ENCODE results near the gene MS4A8. TPM values are rescaled to one million over a fixed set of nuclear protein-coding genes. Genes with fewer than 3 reads are reported as not detected.

MS4A8 gene
- total and polyA plus RNA-seq, 2 of the 13 experiments (the other 11 are each of a cell fraction or from before 2014, with no cell fraction given): not detected

GRCh38 chr11:60748821-60749220, 49.4 kb downstream of the MS4A8 start:
- H4K20me1 ChIP-seq (ENCODE audit: insufficient read depth, low read length): no peaks in the 10 kb centered on the region
- no peaks in the 10 kb centered on the region for H3K79me2 ChIP-seq (ENCODE audit: insufficient read depth, low read length)
- H3K36me3 ChIP-seq (replicated peaks in 1 of 2; ENCODE audit: control insufficient read depth in 1 of 2, insufficient read depth in 2 of 2, low read length in 2 of 2): no peaks in the 10 kb centered on the region
- ChIA-PET CTCF (ENCODE audit: low intra/inter-chr PET ratio, low total read pairs) (no interaction called here), POLR2A (no interaction called here)
- TF ChIP-seq SP2 (CRISPR knock-in tag; IDR thresholded peaks at IDR 0.05) (no peak), ZNF800 (CRISPR knock-in tag; IDR thresholded peaks at IDR 0.05) (no peak), HINFP (CRISPR knock-in tag; IDR thresholded peaks at IDR 0.05; ENCODE audit: low read depth) (no peak), ZNF337 (CRISPR knock-in tag; IDR thresholded peaks at IDR 0.05; ENCODE audit: borderline replicate concordance, low read depth) (no peak), CHCHD3 (CRISPR knock-in tag; IDR thresholded peaks at IDR 0.05) (no peak), ZFP36L1 (CRISPR knock-in tag; IDR thresholded peaks at IDR 0.05) (no peak), BRD4 (CRISPR knock-in tag; IDR thresholded peaks at IDR 0.05) (no peak), ZNF720 (CRISPR knock-in tag; IDR thresholded peaks at IDR 0.05) (no peak), REPIN1 (CRISPR knock-in tag; IDR thresholded peaks at IDR 0.05; ENCODE audit: borderline replicate concordance, low read depth) (no peak), ZNF326 (CRISPR knock-in tag; IDR thresholded peaks at IDR 0.05; ENCODE audit: borderline replicate concordance) (no peak), ZNF451 (CRISPR knock-in tag; IDR thresholded peaks at IDR 0.05) (no peak), CHD2 (IDR thresholded peaks at IDR 0.05; ENCODE audit: low read depth, low read length) (no peak)
- peaks cover 4% of the 10 kb centered on the region; the same call in 1 of the 2 replicates for H3K4me1 ChIP-seq (ENCODE audit: insufficient read depth, low read length)
- no peak overlapping the region for H3K9ac ChIP-seq (ENCODE audit: insufficient read depth, low read depth, low read length)
- ATAC-seq (no peak), DNase-seq (ENCODE audit: low spot score) (no peak), FAIRE-seq (no peak)
- no TSS peak for BruUV-seq (replicated peaks)
- no peak overlapping the region for H3K27ac ChIP-seq (ENCODE audit: extremely low read length, insufficient read depth, low read length)
- no peak overlapping the region for H3K4me2 ChIP-seq (ENCODE audit: low read depth, low read length)
- no peaks in the 10 kb centered on the region for H3K27me3 ChIP-seq (ENCODE audit: control insufficient read depth in 1 of 2, insufficient read depth in 2 of 2, low read length in 2 of 2)
- in situ Hi-C loops (cut with HindIII; ENCODE audit: extremely low pct_ligation_motif_present, low pct_unique_long_range_greater_than_20kb): no loop called here
- no peaks in the 10 kb centered on the region for H3K9me3 ChIP-seq (ENCODE audit: low read length)
- H3K4me3 ChIP-seq (replicated peaks in 1 of 3; ENCODE audit: insufficient read depth in 1 of 3, low read depth in 2 of 3, low read length in 3 of 3): no peak overlapping the region
- intact Hi-C loops (cut with micrococcal nuclease; ENCODE audit: unreplicated experiment): no loop called here
- 33% methylated on average over 7 of the region's 8 CpGs for WGBS (ENCODE audit: low lambda C conversion rate)
- H2AFZ ChIP-seq (ENCODE audit: low read length): no peak overlapping the region
